ENCODE measurements around the gene BTBD19.
A peak's percentile ranks its signal among the peaks of the same experiment; 100 is the strongest.

BTBD19 gene

GRCh38 chr1:44827197-44828002 lies 19.1 kb downstream of the BTBD19 start:
- Histone ChIP-seq H2BK15ac (ENCODE audit: low read length) (peak overlapping the region; percentile 63), H3K4me1 (ENCODE audit: control insufficient read depth in 2 of 2, insufficient read depth in 1 of 2, low read depth in 1 of 2, low read length in 2 of 2) (peaks cover 0 to 3% of the 10 kb centered on the region in 2 donors), H3K4me2 (ENCODE audit: insufficient read depth, low read length, poor library complexity, severe bottlenecking) (no peak overlapping the region), H3K4ac (ENCODE audit: low read length) (peak overlapping the region; percentile 6), H2BK120ac (ENCODE audit: low read depth, low read length) (no peak overlapping the region), H3K14ac (ENCODE audit: low read length) (no peak overlapping the region), H4K8ac (ENCODE audit: low read depth, low read length) (no peak overlapping the region), H2AK5ac (ENCODE audit: low read depth, low read length) (peak overlapping the region; percentile 81), H3K36me3 (replicated peaks in 1 of 2; ENCODE audit: control insufficient read depth in 2 of 2, insufficient read depth in 2 of 2, low read length in 2 of 2) (no peaks in the 10 kb centered on the region), H2BK5ac (ENCODE audit: low read length) (peak overlapping the region; percentile 39), H3K79me1 (ENCODE audit: low read depth, low read length) (no peaks in the 10 kb centered on the region), H3K4me3 (ENCODE audit: low read length in 2 of 2) (no peak overlapping the region), H3K27ac (replicated peaks; ENCODE audit: low read length) (no peak overlapping the region), H2BK12ac (ENCODE audit: low read length) (no peak overlapping the region), H3K9ac (ENCODE audit: low read depth, low read length, poor library complexity) (no peak overlapping the region), H4K91ac (ENCODE audit: low read depth, low read length, poor library complexity) (no peak overlapping the region), H3K27me3 (ENCODE audit: control insufficient read depth in 3 of 3, insufficient read depth in 3 of 3, low read depth in 1 of 3, low read length in 3 of 3) (no peaks in the 10 kb centered on the region), H3K23ac (ENCODE audit: low read depth, low read length, poor library complexity) (no peak overlapping the region), H3K18ac (ENCODE audit: low read length) (peak overlapping the region; percentile 4), H3K9me3 (replicated peaks in 1 of 2; ENCODE audit: control insufficient read depth in 2 of 2, insufficient read depth in 1 of 2, low read depth in 1 of 2, low read length in 2 of 2) (peaks cover 0 to 11% of the 10 kb centered on the region in 2 donors), H2AFZ (ENCODE audit: low read length) (no peak overlapping the region)
- no peak for DNase-seq (ENCODE audit: low spot score)
- WGBS, 2 donors (ENCODE audit: extremely low coverage in 2 of 2, insufficient read length in 2 of 2, insufficient replicate concordance in 1 of 2) = no CpG with 5 or more reads among the region's 28 CpGs

- DNase-seq (ENCODE audit: low spot score) = no peak
- peak overlapping the region; percentile 22 for H2BK15ac ChIP-seq (ENCODE audit: low read length)
- H2AFZ ChIP-seq (ENCODE audit: low read length) = no peak overlapping the region
- H3K4me1 ChIP-seq (ENCODE audit: control insufficient read depth in 2 of 2, insufficient read depth in 1 of 2, low read depth in 1 of 2, low read length in 2 of 2) = peaks cover 0 to 3% of the 10 kb centered on the region in 2 donors
- WGBS, 2 donors (ENCODE audit: extremely low coverage in 2 of 2, insufficient read length in 2 of 2, insufficient replicate concordance in 1 of 2) = no CpG with 5 or more reads among the region's 21 CpGs
- no peak overlapping the region for H4K8ac ChIP-seq (ENCODE audit: low read depth, low read length)
- H3K18ac ChIP-seq (ENCODE audit: low read length) = peak overlapping the region; percentile 65
- H3K23ac ChIP-seq (ENCODE audit: low read depth, low read length, poor library complexity) = peak overlapping the region; percentile 78
- peak overlapping the region; percentile 77 for H2AK5ac ChIP-seq (ENCODE audit: low read depth, low read length)
- H3K4me3 ChIP-seq (ENCODE audit: low read length in 2 of 2) = no peak overlapping the region
- no peak overlapping the region for H3K27ac ChIP-seq (replicated peaks; ENCODE audit: low read length)
- peaks cover 0 to 11% of the 10 kb centered on the region in 2 donors for H3K9me3 ChIP-seq (replicated peaks in 1 of 2; ENCODE audit: control insufficient read depth in 2 of 2, insufficient read depth in 1 of 2, low read depth in 1 of 2, low read length in 2 of 2)
- no peaks in the 10 kb centered on the region for H3K27me3 ChIP-seq (ENCODE audit: control insufficient read depth in 3 of 3, insufficient read depth in 3 of 3, low read depth in 1 of 3, low read length in 3 of 3)
- H3K79me1 ChIP-seq (ENCODE audit: low read depth, low read length) = no peaks in the 10 kb centered on the region
- H2BK12ac ChIP-seq (ENCODE audit: low read length) = peak overlapping the region; percentile 68
- H2BK120ac ChIP-seq (ENCODE audit: low read depth, low read length) = peak overlapping the region; percentile 34
- H3K4ac ChIP-seq (ENCODE audit: low read length) = peak overlapping the region; percentile 90
- no peak overlapping the region for H3K9ac ChIP-seq (ENCODE audit: low read depth, low read length, poor library complexity)
- H4K91ac ChIP-seq (ENCODE audit: low read depth, low read length, poor library complexity) = peak overlapping the region; percentile 68
- H2BK5ac ChIP-seq (ENCODE audit: low read length) = no peak overlapping the region
- H3K36me3 ChIP-seq (replicated peaks in 1 of 2; ENCODE audit: control insufficient read depth in 2 of 2, insufficient read depth in 2 of 2, low read length in 2 of 2) = no peaks in the 10 kb centered on the region
- no peak overlapping the region for H3K4me2 ChIP-seq (ENCODE audit: insufficient read depth, low read length, poor library complexity, severe bottlenecking)
- H3K14ac ChIP-seq (ENCODE audit: low read length) = peak overlapping the region; percentile 33
Observed at GRCh38 chr1:44828003-44828651, 19.8 kb downstream of the BTBD19 start.

- no peak overlapping the region for H3K4me2 ChIP-seq (ENCODE audit: insufficient read depth, low read length, poor library complexity, severe bottlenecking)
- H2AK5ac ChIP-seq (ENCODE audit: low read depth, low read length) = peak overlapping the region; percentile 95
- H3K9me3 ChIP-seq (replicated peaks in 1 of 2; ENCODE audit: control insufficient read depth in 2 of 2, insufficient read depth in 1 of 2, low read depth in 1 of 2, low read length in 2 of 2) = peaks cover 0 to 11% of the 10 kb centered on the region in 2 donors
- H4K8ac ChIP-seq (ENCODE audit: low read depth, low read length) = no peak overlapping the region
- H3K4me1 ChIP-seq (ENCODE audit: control insufficient read depth in 2 of 2, insufficient read depth in 1 of 2, low read depth in 1 of 2, low read length in 2 of 2) = peaks cover 0 to 3% of the 10 kb centered on the region in 2 donors
- H3K23ac ChIP-seq (ENCODE audit: low read depth, low read length, poor library complexity) = no peak overlapping the region
- no peak overlapping the region for H3K4me3 ChIP-seq (ENCODE audit: low read length in 2 of 2)
- H3K4ac ChIP-seq (ENCODE audit: low read length) = no peak overlapping the region
- H3K14ac ChIP-seq (ENCODE audit: low read length) = no peak overlapping the region
- no peak overlapping the region for H3K9ac ChIP-seq (ENCODE audit: low read depth, low read length, poor library complexity)
- H3K27me3 ChIP-seq (ENCODE audit: control insufficient read depth in 3 of 3, insufficient read depth in 3 of 3, low read depth in 1 of 3, low read length in 3 of 3) = no peaks in the 10 kb centered on the region
- H2BK120ac ChIP-seq (ENCODE audit: low read depth, low read length) = peak overlapping the region; percentile 9
- no peak overlapping the region for H2AFZ ChIP-seq (ENCODE audit: low read length)
- no peak for DNase-seq (ENCODE audit: low spot score)
- H2BK15ac ChIP-seq (ENCODE audit: low read length) = peak overlapping the region; percentile 45
- no CpG with 5 or more reads among the region's 15 CpGs for WGBS, 2 donors (ENCODE audit: extremely low coverage in 2 of 2, insufficient read length in 2 of 2, insufficient replicate concordance in 1 of 2)
- H4K91ac ChIP-seq (ENCODE audit: low read depth, low read length, poor library complexity) = no peak overlapping the region
- H2BK5ac ChIP-seq (ENCODE audit: low read length) = peak overlapping the region; percentile 29
- H3K18ac ChIP-seq (ENCODE audit: low read length) = peak overlapping the region; percentile 75
- H3K27ac ChIP-seq (replicated peaks; ENCODE audit: low read length) = no peak overlapping the region
- no peak overlapping the region for H2BK12ac ChIP-seq (ENCODE audit: low read length)
- H3K36me3 ChIP-seq (replicated peaks in 1 of 2; ENCODE audit: control insufficient read depth in 2 of 2, insufficient read depth in 2 of 2, low read length in 2 of 2) = no peaks in the 10 kb centered on the region
- H3K79me1 ChIP-seq (ENCODE audit: low read depth, low read length) = no peaks in the 10 kb centered on the region
Observed at GRCh38 chr1:44828841-44829440, 20.6 kb downstream of the BTBD19 start.
